22Rv1 (cell line): Measurements from ENCODE around the gene CENPP.

ENCODE experiments used
- H3K27ac ChIP-seq: fragments of 450-650 bp; 2 replicates; pipeline ENCODE4 v1.5.1; 2017
- ZFX ChIP-seq: fragments of 450-650 bp; IDR thresholded peaks from 2 replicates; pipeline ENCODE4 v1.6.1; 2017; ENCODE audit warnings: antibody characterized with exemption, borderline replicate concordance
- TF ChIP-seq, protein P1 (sequence below): fragments of 450-650 bp; IDR thresholded peaks from 2 replicates; pipeline ENCODE4 v1.5.1; 2017; ENCODE audit warnings: mild to moderate bottlenecking

Gene CENPP

DNA sequence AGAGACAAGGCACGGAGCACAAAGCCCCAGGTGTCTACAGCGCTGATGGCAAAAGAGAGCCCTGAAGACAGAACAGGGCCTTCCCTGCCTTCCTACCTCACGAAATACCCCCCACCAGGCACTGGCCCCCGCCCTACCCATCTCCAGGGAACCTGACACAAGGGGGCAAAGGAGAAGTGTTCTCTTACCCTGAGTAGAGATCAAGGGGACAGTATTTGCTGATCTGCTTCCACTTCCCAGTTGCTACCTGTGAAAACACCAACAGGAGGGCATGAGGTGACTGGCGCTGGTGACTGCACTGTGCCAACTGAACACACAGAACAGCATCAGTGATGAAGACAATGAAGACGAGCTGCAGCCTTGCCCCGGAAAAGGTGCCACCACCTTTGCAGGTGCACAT is 316.8 kb downstream of the CENPP start:
- no peak overlapping the region for H3K27ac ChIP-seq
- no peak for TF ChIP-seq ZFX
- TF ChIP-seq, protein P1, sequence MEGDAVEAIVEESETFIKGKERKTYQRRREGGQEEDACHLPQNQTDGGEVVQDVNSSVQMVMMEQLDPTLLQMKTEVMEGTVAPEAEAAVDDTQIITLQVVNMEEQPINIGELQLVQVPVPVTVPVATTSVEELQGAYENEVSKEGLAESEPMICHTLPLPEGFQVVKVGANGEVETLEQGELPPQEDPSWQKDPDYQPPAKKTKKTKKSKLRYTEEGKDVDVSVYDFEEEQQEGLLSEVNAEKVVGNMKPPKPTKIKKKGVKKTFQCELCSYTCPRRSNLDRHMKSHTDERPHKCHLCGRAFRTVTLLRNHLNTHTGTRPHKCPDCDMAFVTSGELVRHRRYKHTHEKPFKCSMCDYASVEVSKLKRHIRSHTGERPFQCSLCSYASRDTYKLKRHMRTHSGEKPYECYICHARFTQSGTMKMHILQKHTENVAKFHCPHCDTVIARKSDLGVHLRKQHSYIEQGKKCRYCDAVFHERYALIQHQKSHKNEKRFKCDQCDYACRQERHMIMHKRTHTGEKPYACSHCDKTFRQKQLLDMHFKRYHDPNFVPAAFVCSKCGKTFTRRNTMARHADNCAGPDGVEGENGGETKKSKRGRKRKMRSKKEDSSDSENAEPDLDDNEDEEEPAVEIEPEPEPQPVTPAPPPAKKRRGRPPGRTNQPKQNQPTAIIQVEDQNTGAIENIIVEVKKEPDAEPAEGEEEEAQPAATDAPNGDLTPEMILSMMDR = no peak

DNA sequence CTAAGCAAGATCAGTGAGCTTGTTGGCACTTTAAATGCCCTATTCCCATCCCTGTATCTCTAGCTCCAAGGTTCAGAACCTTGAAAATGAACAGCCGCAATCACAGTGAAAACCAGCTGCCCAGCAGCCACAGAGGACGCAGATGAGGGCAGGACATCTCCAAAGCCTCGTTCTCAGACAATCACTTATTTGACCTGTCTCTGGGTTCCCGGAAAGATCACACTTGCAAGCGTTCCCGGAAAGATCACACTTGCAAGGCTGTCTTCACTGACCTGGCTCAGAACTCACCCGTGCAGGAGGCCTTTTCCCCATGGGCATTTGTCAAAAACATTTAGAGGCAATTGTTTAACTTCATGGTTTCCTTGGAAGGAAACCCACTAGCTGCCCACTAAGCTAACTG is 318.5 kb downstream of the CENPP start:
- H3K27ac ChIP-seq = no peak overlapping the region
- no peak for TF ChIP-seq ZFX
- TF ChIP-seq, protein P1 = no peak

DNA sequence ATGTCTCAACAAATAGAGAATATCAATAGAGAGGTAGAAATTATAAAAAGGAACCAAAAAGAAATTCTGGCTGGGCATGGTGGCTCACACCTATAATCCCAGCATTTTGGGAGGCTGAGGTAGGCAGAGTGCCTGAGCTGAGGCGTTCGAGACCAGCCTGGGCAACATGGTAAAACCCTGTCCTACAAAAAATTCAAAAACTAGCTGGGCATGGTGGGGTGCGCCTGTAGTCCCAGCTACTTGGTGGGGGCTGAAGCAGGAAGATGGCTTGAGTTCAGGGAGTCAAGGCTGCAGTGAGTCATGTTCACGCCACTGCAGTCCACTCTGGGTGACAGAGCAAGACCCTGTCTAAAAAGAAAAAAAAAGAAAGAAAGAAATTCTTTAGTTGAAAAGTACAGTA is 319.3 kb downstream of the CENPP start:
- no peak for TF ChIP-seq ZFX
- TF ChIP-seq, protein P1 = no peak
- H3K27ac ChIP-seq = no peak overlapping the region

DNA sequence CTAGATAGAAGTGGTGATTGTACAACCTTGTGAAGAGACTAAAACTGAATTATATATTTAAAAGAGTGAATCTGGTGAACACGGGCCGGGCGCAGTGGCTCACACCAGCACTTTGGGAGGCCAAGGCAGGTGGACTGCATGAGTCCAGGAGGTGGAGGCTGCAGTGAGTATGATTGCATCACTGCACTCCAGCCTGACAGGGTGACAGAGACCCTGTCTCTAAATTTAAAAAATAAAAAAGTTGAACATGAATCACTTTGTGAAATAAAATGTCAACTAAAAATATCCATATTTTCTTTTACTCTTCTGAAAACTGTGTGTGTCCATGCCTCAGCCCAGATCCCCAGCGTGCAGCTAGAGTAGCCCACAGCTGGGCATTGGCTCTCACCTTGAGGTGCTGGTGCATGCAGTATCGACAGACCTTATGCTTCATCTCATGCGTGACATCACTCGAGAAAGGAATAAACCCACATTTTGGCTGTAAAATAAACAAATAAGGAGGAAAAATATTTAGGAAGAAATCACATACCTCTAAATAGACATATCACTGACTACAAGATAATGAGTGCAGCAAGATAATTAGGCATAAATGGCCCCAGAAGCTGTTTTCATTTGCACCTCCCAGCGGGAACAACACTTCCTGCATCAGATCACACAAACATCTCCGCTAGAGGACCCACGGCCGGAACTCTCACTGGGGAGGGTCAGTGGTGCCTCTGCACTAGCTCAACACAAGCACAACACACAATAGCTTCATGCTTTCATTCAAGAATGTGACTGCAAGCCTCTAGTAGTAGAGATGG is 322.1 kb downstream of the CENPP start:
- TF ChIP-seq ZFX = no peak
- TF ChIP-seq, protein P1 = no peak
- H3K27ac ChIP-seq = no peak overlapping the region

DNA sequence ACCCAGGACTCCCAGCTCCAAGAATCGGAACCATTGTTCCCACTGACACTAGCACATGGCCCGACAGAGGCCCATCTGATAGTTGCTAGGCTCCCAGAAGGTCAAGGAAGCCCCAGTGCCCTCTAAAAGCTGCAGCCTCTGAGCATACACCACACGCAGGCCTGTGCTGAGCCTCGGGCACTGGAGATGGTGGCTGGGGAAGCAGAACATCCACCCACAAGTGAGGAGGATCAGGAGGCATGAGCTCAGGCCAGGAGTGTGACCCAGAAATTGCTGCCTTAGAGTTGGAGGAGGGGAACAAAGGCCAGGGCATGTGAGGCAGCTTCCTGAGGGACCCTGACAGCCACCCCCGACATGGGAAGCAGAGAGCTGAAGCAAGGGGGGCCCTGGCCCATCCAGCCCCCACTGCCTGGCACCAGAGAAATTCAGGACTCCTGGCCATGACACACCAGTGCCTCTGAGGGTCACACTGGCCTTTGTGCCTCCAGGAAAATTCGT is 322.8 kb downstream of the CENPP start:
- TF ChIP-seq, protein P1 = no peak
- no peak for TF ChIP-seq ZFX

DNA sequence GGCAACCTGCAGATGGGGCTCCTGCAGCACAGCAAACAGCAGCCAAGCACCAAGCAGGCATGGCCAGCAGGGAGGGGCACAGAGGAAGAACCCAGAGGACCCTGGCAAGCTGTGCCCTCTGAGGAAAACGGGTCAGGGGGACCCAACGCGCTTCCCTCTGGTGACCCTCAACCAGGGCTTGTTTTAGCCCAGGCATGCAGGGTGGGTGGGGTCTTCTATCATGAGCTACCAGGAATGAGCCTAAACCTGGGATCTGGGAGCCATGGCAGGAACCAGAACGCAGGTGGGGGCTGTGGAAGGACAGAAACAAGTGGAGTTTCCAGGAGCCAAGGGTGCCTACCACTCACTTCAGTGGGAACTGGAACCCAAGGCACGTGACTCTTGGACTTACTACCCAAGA is 323.3 kb downstream of the CENPP start:
- H3K27ac ChIP-seq = no peak overlapping the region
- TF ChIP-seq ZFX = no peak
- TF ChIP-seq, protein P1 = no peak

More for the DNA sequence above, 322.8 kb downstream of the CENPP start:
- no peak overlapping the region for H3K27ac ChIP-seq

DNA sequence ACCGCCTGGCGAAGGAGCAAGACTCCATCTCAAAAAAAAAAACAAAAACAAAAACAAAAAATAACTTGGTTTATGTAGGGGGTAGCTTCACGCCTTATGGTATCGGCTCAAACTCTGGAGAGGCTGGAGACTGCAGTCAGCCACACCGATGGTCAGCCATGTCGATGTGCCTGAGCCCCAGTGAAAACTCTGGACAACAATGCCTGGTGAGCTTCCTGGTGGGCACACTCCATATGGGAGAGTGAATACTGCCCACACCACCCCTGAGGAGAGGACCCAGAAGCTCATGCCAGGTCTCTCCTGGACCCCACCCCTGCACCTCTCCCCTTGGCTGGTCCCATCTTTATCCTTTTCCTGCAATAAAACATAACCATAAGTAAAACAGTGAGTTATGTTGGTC is 324.5 kb downstream of the CENPP start:
- no peak overlapping the region for H3K27ac ChIP-seq
- TF ChIP-seq, protein P1 = no peak
- no peak for TF ChIP-seq ZFX
